ENCODE measurements around the gene FLNC. TPM values are rescaled to one million over a fixed set of nuclear protein-coding genes. Genes with fewer than 3 reads are reported as not detected.

FLNC gene
- total and polyA plus RNA-seq, 2 donors (not counting 1 experiment from before 2014, with no cell fraction given) = 0.01 TPM; not detected in 1

- ATAC-seq (ENCODE audit: low read depth) (no peak), DNase-seq (no peak)
- intact Hi-C loops (cut with micrococcal nuclease) = no loop called here
- Histone ChIP-seq H3K27me3 (replicated peaks in 1 of 4; ENCODE audit: control extremely low read depth in 1 of 4, control insufficient read depth in 3 of 4, insufficient read depth in 4 of 4, low read length in 3 of 4) (no peaks in the 10 kb centered on the region), H3K4me2 (replicated peaks; ENCODE audit: low read depth, low read length, poor library complexity, severe bottlenecking) (no peak overlapping the region), H3K79me2 (ENCODE audit: control insufficient read depth, insufficient read depth, low read length) (no peaks in the 10 kb centered on the region), H3K36me3 (replicated peaks in 1 of 2; ENCODE audit: control extremely low read depth in 1 of 2, control insufficient read depth in 1 of 2, extremely low read depth in 1 of 2, insufficient read depth in 2 of 2, low read length in 1 of 2) (no peaks in the 10 kb centered on the region), H3K27ac (ENCODE audit: low read length in 2 of 2) (no peak overlapping the region), H3K4me3 (ENCODE audit: control extremely low read depth in 1 of 5, extremely low read depth in 1 of 5, insufficient read depth in 1 of 5, low read depth in 2 of 5, low read length in 4 of 5) (no peak overlapping the region), H3K4me1 (ENCODE audit: control insufficient read depth in 2 of 2, insufficient read depth in 2 of 2, low read length in 2 of 2) (no peaks in the 10 kb centered on the region), H2AFZ (ENCODE audit: insufficient read depth, low read depth, low read length, poor library complexity, severe bottlenecking) (no peak overlapping the region), H3K9me3 (ENCODE audit: control extremely low read depth in 1 of 3, control insufficient read depth in 2 of 3, insufficient read depth in 1 of 3, low read length in 2 of 3) (no peaks in the 10 kb centered on the region), H3K9ac (ENCODE audit: low read length) (no peak overlapping the region), H4K20me1 (ENCODE audit: control insufficient read depth, insufficient read depth, low read length, poor library complexity, severe bottlenecking) (no peaks in the 10 kb centered on the region)
- ChIA-PET CTCF (no interaction called here), POLR2A (interaction anchor here (0.6 kb wide), 1 partner anchor 178 kb away, joined by 5 read pairs; no protein-coding TSS in a partner anchor)
- H3K4me3 Mint-ChIP-seq = no peak overlapping the region
- no peaks in the 10 kb centered on the region for H3K9me3 Mint-ChIP-seq (ENCODE audit: insufficient read depth)
- H3K27ac Mint-ChIP-seq = no peak overlapping the region
- no peak for TF ChIP-seq CTCF (IDR thresholded peaks at IDR 0.05)
- TF ChIP-seq EZH2 (IDR thresholded peaks at IDR 0.05; ENCODE audit: borderline replicate concordance, insufficient read depth, low read depth, low read length, poor library complexity, severe bottlenecking) = no peak
- no peaks in the 10 kb centered on the region for H3K27me3 Mint-ChIP-seq
- H3K4me1 Mint-ChIP-seq = peaks cover 4% of the 10 kb centered on the region
- WGBS (ENCODE audit: insufficient coverage) = 91% methylated on average over 3 of the region's 3 CpGs
Measured at GRCh38 chr7:128855559-128855958, 25.4 kb downstream of the FLNC start.

GRCh38 chr7:128856001-128856718 is 26.0 kb downstream of the FLNC start:
- Histone ChIP-seq H3K9me3 (ENCODE audit: control extremely low read depth in 1 of 3, control insufficient read depth in 2 of 3, insufficient read depth in 1 of 3, low read length in 2 of 3) (no peaks in the 10 kb centered on the region), H3K4me1 (ENCODE audit: control insufficient read depth in 2 of 2, insufficient read depth in 2 of 2, low read length in 2 of 2) (no peaks in the 10 kb centered on the region), H3K36me3 (replicated peaks in 1 of 2; ENCODE audit: control extremely low read depth in 1 of 2, control insufficient read depth in 1 of 2, extremely low read depth in 1 of 2, insufficient read depth in 2 of 2, low read length in 1 of 2) (no peaks in the 10 kb centered on the region), H3K4me2 (replicated peaks; ENCODE audit: low read depth, low read length, poor library complexity, severe bottlenecking) (no peak overlapping the region), H4K20me1 (ENCODE audit: control insufficient read depth, insufficient read depth, low read length, poor library complexity, severe bottlenecking) (no peaks in the 10 kb centered on the region), H3K79me2 (ENCODE audit: control insufficient read depth, insufficient read depth, low read length) (no peaks in the 10 kb centered on the region), H3K27ac (ENCODE audit: low read length in 2 of 2) (no peak overlapping the region), H2AFZ (ENCODE audit: insufficient read depth, low read depth, low read length, poor library complexity, severe bottlenecking) (no peak overlapping the region), H3K9ac (ENCODE audit: low read length) (no peak overlapping the region), H3K4me3 (ENCODE audit: control extremely low read depth in 1 of 5, extremely low read depth in 1 of 5, insufficient read depth in 1 of 5, low read depth in 2 of 5, low read length in 4 of 5) (no peak overlapping the region), H3K27me3 (replicated peaks in 1 of 4; ENCODE audit: control extremely low read depth in 1 of 4, control insufficient read depth in 3 of 4, insufficient read depth in 4 of 4, low read length in 3 of 4) (no peaks in the 10 kb centered on the region)
- TF ChIP-seq EZH2 (IDR thresholded peaks at IDR 0.05; ENCODE audit: borderline replicate concordance, insufficient read depth, low read depth, low read length, poor library complexity, severe bottlenecking) = no peak
- intact Hi-C loops (cut with micrococcal nuclease) = no loop called here
- ATAC-seq (ENCODE audit: low read depth) (no peak), DNase-seq (no peak)
- CTCF ChIA-PET = no interaction called here
- POLR2A ChIA-PET = interaction anchor here (0.6 kb wide), 1 partner anchor 179 kb away, joined by 5 read pairs; no protein-coding TSS in a partner anchor
- Mint-ChIP-seq H3K9me3 (ENCODE audit: insufficient read depth) (no peaks in the 10 kb centered on the region), H3K4me3 (no peak overlapping the region), H3K27me3 (no peaks in the 10 kb centered on the region), H3K27ac (no peak overlapping the region), H3K4me1 (peaks cover 4% of the 10 kb centered on the region)
- WGBS (ENCODE audit: insufficient coverage) = 93% methylated on average over 16 of the region's 17 CpGs

Data from B cell (primary cell).